ENCODE data around the gene OLA1.

Gene OLA1

GRCh38 chr2:174148833-174149232 is 99.5 kb downstream of the OLA1 start:
- TF ChIP-seq CTCF (IDR thresholded peaks at IDR 0.05; ENCODE audit: low read depth, low read length, missing control alignments): no peak
- H3K4me3 ChIP-seq (replicated peaks; ENCODE audit: low read depth, low read length): no peak overlapping the region
- no peak for DNase-seq (ENCODE audit: extremely low read depth, low read depth)

- no peak overlapping the region for H3K4me3 ChIP-seq (replicated peaks; ENCODE audit: low read depth, low read length)
- TF ChIP-seq CTCF (IDR thresholded peaks at IDR 0.05; ENCODE audit: low read depth, low read length, missing control alignments): peak; percentile 28
- no peak for DNase-seq (ENCODE audit: extremely low read depth, low read depth)
Measured at GRCh38 chr2:174145827-174146226, 102.5 kb downstream of the OLA1 start.

- TF ChIP-seq CTCF (IDR thresholded peaks at IDR 0.05; ENCODE audit: low read depth, low read length, missing control alignments): no peak
- no peak overlapping the region for H3K4me3 ChIP-seq (replicated peaks; ENCODE audit: low read depth, low read length)
- DNase-seq (ENCODE audit: extremely low read depth, low read depth): no peak
Measured at GRCh38 chr2:174142290-174142689, 106.0 kb downstream of the OLA1 start.

GRCh38 chr2:174138161-174138560 is 110.2 kb downstream of the OLA1 start:
- no peak for DNase-seq (ENCODE audit: extremely low read depth, low read depth)
- H3K4me3 ChIP-seq (replicated peaks; ENCODE audit: low read depth, low read length): no peak overlapping the region
- peak; percentile 15 for TF ChIP-seq CTCF (IDR thresholded peaks at IDR 0.05; ENCODE audit: low read depth, low read length, missing control alignments)

- no peak for DNase-seq (ENCODE audit: extremely low read depth, low read depth)
- TF ChIP-seq CTCF (IDR thresholded peaks at IDR 0.05; ENCODE audit: low read depth, low read length, missing control alignments): no peak
- H3K4me3 ChIP-seq (replicated peaks; ENCODE audit: low read depth, low read length): no peak overlapping the region
Measured at GRCh38 chr2:174135981-174136380, 112.4 kb downstream of the OLA1 start.

- TF ChIP-seq CTCF (IDR thresholded peaks at IDR 0.05; ENCODE audit: low read depth, low read length, missing control alignments): no peak
- no peak for DNase-seq (ENCODE audit: extremely low read depth, low read depth)
- H3K4me3 ChIP-seq (replicated peaks; ENCODE audit: low read depth, low read length): no peak overlapping the region
Measured at GRCh38 chr2:174125090-174125489, 123.2 kb downstream of the OLA1 start.

- no peak for DNase-seq (ENCODE audit: extremely low read depth, low read depth)
- no peak for TF ChIP-seq CTCF (IDR thresholded peaks at IDR 0.05; ENCODE audit: low read depth, low read length, missing control alignments)
- H3K4me3 ChIP-seq (replicated peaks; ENCODE audit: low read depth, low read length): no peak overlapping the region
Measured at GRCh38 chr2:174124181-174124580, 124.2 kb downstream of the OLA1 start.
